ENCODE measurements around the gene MINPP1.
"Not testable (repeated sequence)": the region's sequence is repeated elsewhere in the genome, so short reads cannot be mapped to it uniquely, and the experiment has no call there.

MINPP1 gene, protein sequence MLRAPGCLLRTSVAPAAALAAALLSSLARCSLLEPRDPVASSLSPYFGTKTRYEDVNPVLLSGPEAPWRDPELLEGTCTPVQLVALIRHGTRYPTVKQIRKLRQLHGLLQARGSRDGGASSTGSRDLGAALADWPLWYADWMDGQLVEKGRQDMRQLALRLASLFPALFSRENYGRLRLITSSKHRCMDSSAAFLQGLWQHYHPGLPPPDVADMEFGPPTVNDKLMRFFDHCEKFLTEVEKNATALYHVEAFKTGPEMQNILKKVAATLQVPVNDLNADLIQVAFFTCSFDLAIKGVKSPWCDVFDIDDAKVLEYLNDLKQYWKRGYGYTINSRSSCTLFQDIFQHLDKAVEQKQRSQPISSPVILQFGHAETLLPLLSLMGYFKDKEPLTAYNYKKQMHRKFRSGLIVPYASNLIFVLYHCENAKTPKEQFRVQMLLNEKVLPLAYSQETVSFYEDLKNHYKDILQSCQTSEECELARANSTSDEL

DNA sequence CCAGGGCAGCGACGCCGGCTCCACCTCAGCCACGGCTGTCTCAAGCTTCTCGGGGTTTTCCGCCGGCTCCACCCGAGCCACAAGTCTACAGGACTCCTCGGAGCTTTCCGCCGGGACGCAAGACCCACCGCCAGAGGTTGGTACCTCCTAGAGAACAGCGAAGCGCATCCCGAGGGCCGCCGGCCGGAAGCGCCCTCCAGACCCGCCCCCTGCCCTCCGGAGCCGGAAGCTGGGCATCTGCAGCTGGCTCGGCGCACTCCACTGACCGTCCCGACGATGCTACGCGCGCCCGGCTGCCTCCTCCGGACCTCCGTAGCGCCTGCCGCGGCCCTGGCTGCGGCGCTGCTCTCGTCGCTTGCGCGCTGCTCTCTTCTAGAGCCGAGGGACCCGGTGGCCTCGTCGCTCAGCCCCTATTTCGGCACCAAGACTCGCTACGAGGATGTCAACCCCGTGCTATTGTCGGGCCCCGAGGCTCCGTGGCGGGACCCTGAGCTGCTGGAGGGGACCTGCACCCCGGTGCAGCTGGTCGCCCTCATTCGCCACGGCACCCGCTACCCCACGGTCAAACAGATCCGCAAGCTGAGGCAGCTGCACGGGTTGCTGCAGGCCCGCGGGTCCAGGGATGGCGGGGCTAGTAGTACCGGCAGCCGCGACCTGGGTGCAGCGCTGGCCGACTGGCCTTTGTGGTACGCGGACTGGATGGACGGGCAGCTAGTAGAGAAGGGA, at the start of gene MINPP1:
Gene MINPP1, plus strand, starts transcription at position 254 of the 726 bp plus-strand sequence. Its CDS starts 23 bp downstream, at position 277.
- peak; percentile 53 to 82 (median 74) for DNase-seq

DNA sequence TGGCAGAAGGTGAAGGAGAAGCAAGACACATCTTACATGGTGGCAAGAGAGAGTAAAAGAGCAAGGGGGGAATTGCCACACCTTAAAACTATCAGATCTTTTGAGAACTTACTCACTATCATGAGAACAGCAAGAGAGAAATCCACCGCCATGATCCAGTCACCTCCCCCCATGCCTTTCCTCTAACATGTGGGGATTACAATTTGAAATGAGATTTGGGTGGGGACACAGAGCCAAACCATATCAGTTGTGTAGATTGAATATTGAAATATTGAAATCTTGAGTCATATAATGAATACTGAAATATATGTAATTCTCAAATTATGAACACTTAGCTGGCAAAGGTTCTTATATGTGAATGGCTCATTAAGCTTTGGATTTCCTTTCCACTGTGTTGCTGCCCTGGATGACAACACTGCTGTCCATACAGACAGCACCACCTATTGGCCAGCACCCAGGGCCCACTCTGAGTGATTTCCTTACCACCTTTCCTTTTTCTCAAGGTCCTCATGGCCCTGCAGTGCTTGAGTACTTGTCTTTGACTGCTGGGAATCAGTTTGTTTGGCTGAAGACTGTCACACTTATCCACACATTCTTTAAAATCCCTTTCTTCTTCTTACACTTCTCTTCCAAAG, 48.0 kb upstream of the MINPP1 start:
- not testable (repeated sequence) for DNase-seq

DNA sequence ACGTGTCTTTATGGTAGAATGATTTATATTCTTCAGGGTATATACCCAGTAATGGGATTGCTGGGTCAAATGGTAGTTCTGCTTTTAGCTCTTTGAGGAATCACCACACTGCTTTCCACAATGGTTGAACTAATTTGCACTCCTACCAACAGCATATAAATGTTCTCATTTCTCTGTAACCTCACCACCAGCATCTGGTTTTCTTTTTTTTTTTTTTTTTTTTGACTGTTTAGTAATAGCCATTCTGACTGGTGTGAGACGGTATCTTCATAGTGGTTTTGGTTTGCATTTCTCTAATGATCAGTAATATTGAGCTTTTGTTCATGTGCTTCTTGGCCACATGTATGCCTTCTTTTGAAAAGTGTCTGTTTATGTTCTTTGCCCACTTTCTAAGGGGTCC, 42.9 kb upstream of the MINPP1 start:
- not testable (repeated sequence) for DNase-seq

DNA sequence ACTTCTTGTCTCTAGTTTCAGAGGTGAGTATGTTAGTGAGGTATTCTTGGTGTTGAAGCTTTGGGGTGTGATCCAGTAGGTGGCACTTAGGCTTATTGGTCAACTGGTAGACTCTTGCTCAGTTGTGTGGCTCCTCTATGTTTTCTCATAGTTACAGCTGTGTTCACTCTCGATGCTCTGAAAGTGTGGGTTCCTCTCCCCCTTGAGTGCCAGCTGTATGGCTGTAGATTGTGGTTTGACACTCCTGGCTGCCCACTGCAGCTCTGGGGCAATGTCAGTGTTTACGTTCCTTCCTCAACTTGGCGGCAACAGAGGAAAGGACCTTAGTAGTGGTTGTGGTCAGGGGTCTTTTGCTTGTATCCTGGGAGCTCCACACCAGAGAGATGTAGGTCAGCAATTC, 37.8 kb upstream of the MINPP1 start:
- DNase-seq, result not testable (repeated sequence)

DNA sequence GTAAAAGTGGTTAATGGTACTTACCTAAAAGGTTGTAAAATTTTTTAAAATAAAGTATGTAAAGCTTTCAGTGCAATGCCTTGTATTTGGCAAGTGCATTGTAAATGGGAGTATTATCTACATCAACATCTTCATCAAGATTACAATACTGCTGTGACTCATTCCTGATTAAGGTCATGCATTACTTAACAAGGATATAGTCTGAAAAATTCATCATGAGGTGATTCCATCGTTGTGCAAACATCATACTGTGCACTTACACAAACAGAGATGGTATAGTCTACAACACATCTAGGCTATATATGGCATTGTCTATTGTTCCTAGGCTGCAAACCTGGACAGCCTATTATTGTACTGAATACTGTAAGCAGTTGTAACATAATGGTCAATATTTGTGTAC, 16.0 kb upstream of the MINPP1 start:
- not testable (repeated sequence) for DNase-seq

DNA sequence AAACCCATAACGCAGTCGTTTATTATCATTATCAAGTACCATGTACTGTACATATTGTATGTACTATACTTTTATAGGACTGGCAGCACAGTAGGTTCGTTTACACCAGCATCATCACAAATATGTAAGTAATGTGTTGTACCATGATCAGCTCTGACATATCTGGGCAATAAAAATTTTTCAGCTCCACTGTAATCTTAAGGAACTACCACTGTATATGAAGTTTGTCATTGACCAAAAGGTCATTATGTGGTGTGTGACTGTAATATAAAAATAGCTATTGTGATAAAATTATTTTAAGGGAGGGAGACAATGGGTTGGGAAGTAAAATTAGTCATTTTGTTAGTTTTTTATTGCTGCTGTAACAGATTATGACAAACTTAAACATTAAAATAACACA, 14.4 kb upstream of the MINPP1 start:
- not testable (repeated sequence) for DNase-seq

DNA sequence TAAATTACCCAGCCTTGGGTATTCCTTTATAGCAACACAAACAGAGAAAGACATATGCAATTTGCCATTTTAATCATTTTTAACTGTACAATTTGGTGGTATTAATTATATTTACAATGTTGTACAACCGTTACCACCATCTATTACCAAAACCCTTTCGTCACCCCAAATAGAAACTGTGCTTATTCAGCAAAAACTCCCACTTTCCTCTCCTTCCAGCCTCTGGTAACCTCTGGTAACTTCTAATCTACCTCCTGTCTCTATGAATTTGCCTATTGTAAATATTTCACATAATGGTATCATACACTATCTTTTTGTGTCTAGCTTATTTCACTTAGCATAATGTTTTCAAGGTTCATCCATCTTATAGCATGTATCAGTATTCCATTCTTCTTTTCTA, 12.2 kb upstream of the MINPP1 start:
- not testable (repeated sequence) for DNase-seq

DNA sequence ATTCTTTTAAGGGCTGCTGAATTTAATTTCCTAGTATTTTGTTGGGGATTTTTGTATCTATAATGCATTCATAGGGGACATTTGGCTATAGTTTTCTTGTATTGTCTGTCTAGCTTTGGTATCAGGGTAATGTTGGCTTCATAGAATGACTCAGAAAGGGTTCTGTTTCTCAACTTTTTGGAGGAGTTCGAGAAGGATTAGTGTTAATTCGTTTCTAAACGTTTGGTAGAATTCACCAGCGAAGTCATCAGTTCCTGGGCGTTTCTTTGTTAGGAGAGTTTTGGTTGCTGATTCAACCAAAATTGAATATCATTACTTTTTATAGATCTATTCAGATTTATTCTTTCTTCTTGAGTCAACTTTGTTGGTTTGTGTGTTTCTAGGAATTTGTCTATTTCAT, 9.2 kb upstream of the MINPP1 start:
- DNase-seq, result not testable (repeated sequence)

DNA sequence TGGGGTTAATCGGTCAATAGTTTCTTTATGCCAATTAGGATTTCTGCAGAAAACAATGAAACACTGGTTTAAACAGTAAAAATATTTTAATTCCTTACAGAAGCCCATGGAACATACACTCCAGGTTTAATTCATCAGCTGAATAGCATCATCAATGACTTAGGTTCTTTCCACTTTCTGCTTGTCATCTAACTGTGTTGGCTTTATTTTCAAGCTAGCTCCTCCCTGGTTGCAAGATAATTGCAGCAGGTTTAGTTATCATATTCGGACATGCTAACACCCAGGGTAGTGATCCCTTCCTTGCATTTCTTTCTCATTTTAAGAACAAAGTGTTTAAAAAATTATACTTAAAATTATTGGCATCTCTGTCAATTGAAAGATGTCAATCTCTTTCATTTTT, 7.3 kb upstream of the MINPP1 start:
- DNase-seq, result not testable (repeated sequence)

DNA sequence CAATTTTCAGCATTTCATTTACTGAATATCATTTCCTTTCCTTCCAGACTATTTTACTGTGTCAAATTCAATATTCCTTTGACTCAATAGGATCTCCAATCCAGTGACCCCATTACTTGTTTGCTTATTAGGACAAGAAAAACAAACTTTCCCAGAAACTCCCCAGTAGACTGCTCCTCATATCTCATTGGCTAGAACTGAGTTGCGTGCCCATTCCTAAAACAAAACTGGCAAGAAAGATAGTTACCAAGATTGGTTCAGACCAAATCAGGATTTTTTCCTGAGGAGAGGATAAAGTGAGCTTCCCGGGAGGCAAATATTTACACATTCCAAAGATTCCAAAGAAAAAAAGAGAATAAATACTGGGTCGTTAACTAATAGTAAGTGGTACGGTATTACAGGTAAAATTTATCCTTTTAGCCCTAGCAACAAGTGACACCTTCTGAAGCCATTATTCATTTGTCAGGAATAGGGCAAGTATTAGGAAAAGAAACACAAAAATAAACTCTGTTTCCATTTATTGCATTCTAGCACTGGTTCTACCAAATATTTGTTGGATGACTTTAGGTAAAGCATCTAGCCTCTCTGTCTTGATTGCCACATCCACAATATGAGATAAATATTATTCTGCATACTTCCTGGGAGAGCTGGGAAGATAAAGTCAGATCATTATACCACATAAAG, 6.4 kb upstream of the MINPP1 start:
- not testable (repeated sequence) for DNase-seq

DNA sequence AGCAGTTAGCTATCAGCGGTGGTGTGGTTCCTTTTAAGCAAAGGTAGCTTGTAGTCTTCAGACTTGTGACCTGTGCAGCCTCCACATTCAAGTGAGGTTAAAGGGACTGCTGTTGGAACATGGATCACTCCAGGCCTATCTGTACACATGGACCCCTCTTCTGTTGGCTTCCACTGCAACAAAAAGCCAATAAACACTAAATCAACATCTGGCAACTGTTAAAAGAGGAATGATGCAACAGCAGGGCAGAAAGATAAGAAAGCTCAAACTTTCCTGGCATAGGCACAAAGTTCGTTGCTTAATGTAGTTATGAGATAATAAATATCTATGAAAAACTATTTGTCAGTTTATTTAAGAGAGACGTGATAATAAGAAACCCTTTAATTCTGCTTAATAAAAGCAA, 4.0 kb upstream of the MINPP1 start:
- DNase-seq, result no peak

DNA sequence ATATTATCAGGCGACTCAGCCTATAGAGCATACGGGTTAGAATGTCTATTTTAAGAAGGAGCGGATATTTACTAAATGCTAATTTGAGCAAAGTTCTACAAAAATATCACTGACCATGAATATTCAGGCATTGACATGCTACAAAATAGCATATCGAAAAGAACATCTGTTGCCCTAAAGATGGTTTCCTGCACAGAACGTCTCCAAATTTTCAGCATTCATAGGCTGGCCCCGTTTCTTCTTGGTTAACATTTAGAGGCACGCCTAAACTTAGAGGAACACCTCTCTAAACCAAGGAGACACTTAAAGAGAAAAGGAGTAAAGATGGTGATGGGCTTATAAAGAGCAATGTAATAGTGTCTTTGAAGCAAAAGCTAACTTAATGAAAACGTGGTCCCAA, 1.3 kb upstream of the MINPP1 start:
- DNase-seq, result no peak

DNA sequence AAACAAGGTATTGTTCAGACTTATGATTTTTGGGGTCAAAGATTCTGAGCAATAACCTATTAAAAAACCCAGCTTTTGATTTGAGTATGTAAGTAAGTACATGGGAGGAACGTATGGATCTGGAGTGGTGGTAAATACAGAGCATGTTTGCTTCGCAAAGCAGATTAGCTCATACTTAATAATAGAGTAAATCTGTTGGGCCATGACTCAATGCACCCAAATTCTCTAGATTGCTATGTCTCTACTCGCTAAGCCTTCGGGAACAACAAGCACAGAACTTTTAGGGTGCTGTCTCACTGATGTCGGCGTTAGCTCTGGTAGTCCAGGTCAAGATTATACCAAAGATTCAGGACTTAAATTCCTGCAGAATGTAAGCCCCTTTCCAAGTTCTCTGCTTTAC, 807 bp upstream of the MINPP1 start:
- peak in 1 of 3 experiments; percentile 23 for DNase-seq

DNA sequence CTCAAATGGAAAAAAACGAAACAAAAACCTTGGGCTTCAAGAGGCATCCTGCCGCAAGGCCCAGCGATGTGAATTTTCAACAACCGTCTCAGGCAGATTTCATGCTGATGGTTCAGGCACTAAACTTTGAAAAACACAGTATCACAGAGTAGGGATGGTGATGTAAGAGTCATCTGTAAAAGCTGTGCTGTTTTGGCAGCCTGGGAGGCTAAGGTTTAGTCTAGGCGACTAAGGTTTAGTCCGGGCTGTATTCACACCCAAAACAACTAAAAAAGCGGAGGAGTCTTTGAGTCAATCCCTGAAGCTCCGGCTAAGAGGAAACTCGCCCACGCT, 420 bp upstream of the MINPP1 start:
- no peak for DNase-seq

DNA sequence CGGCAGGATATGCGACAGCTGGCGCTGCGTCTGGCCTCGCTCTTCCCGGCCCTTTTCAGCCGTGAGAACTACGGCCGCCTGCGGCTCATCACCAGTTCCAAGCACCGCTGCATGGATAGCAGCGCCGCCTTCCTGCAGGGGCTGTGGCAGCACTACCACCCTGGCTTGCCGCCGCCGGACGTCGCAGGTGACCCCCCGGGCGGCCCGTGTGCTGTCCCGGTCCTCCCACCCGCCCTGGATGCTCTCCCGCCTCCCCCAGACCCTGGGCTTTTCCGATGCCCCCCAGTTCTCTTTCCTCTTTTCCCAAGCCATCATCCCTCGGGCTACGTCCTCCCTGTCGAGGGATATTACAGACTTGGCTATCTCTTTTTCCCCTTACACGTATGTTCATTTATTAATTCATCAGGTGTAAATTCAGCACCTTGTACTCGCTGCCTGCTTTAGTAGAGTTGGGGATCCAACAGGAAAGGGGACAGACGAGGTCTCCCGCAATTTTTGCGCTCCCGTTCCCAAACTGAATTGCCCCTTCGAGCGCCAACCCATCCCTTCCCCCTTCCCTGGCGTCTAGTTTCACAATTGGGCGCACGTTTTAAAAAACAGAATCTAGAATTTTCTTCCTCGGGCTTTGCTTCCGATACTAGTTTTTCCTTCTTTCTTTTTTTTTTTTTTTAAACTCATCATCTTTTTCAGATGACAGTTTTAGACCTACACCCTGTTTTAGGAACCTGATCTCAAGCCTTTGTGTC, 846 bp downstream of the MINPP1 start:
- peak; percentile 20 to 66 (median 28) for DNase-seq

DNA sequence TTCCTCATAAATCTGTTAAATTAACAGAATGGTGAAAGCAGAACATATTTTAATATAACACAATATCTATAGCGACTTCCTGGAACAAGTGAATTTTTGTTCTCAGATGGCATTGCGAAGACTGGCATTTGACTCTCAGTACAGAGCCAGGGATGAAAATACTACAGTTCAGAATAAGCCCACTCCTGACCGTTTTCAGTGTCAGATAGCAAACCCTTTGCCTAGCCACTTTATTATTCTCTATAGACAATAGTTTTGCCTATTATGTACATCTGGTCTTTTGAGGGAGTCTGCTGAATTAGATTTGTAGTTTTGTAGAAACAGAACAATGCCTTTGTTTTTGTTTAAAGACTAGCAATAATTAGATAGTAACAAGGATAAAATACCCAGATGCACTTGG, 2.3 kb downstream of the MINPP1 start:
- DNase-seq, result no peak

DNA sequence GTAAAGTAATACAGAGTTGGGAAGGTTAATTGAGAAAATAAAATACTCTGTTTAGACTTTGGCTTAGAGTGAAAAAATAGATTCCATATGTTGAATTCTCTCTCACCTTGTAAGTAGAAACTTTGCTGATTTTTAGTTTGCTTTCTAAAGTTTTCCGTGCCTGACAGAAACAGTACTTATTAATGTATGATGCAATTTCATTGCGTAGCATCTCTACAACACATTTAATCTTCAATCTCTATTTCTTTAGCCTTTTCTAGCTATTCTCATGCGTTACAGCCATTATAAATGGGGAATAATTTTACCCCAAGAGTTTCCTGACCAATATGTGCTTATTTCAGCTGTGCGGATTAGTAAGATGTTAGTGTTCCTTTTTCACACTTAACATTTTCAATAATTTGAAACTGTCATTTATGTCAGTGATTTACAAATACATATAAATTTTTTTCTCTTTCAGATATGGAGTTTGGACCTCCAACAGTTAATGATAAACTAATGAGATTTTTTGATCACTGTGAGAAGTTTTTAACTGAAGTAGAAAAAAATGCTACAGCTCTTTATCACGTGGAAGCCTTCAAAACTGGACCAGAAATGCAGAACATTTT, 3.3 kb downstream of the MINPP1 start:
- no peak for DNase-seq

DNA sequence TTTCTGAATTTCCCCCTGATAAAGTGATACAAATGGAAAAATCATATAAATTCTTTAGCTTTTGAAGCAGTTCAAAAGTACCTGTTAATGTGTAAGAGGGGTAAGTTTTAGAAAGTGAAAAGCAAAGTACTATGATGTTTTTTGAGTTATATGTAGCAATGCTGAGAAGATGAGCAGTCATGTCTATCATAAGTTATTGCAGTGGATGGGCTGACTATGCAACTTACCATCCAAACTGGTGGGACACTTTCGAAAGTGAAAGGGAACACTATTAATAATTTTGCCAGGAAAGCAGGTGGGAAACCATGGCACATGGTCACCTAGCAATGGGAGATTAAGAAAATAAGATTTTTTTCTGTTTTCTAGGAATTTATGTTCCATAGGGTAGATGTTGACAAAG, 4.1 kb downstream of the MINPP1 start:
- DNase-seq, result no peak

DNA sequence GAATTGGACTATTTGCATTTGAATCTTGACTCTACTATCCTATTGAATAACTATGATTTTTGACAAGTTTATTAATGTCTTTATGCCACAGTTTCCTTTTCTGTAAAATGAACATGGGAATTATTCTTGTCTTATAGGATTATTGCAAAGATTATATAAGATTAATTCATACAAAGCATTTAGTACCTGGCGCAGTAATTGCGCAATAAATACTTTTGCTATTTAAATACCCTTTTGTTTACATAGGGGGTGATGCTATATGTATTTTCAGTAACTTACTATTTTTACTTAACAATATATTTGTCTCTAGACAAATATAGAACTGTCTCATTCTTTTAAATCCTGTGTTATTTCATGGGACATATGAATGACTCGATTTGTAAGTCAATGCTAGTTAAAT, 5.3 kb downstream of the MINPP1 start:
- no peak for DNase-seq

DNA sequence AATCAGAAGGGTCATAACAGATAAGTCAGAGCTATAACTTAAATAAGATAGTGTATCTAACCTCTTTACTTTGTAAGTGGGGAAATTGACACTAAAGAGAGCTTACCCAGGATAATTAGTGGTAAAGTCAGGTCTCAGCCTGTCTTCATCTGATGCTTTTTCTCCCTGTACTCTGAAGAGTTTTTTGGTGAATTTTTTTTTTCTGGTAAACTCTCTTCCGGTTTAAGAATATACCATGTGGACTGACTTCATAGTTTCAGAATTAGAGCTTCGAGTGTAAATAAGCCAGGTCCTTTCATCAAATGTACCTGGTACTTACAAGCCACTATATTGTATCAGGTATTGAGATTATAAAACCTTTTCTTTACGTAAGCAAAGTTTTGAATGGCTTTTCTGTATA, 6.8 kb downstream of the MINPP1 start:
- DNase-seq, result no peak

DNA sequence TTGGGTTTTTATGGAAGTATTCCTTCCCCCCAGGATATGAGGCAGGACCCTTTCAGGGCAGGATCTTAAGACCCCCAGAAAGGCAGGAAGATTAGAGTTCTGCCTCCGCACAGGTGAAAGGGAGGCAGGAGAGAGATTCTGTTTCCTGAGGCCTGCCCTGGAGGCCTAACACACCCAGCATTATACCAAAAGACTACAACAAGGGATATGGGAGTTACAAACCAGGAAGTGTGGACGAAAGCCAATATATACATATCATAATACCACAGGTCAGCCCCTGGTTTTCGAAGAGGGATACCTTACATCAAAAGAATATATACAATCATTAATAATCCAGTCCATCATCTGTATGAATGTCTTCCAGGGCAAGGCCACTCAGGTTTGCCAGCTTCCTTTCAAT, 14.2 kb downstream of the MINPP1 start:
- DNase-seq, result no peak

DNA sequence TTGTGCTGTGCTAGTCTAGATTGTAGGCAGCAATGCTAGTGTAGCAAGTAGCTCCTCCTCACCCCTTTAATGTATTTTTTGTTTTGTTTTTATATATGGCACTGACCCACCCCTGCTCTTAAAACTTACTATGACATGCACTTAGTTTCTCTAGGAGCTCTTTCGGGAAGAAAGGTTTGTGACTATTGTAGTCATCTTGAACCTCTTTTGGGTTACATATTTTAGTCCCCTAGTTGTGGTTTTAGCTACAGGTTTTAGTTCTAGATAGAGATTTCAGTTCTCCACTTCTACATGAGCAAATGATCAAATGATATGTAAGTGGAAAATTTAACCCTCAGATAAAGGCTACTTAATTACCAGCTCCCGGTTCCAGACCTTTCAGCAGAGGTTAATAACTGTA, 14.9 kb downstream of the MINPP1 start:
- no peak for DNase-seq
